ENCODE measurements around the gene CDH6. TPM values are rescaled to one million over a fixed set of nuclear protein-coding genes. Genes with fewer than 3 reads are reported as not detected.

CDH6 gene
- total RNA-seq, 1 experiment from 2014 or later: 2.3 TPM

DNA sequence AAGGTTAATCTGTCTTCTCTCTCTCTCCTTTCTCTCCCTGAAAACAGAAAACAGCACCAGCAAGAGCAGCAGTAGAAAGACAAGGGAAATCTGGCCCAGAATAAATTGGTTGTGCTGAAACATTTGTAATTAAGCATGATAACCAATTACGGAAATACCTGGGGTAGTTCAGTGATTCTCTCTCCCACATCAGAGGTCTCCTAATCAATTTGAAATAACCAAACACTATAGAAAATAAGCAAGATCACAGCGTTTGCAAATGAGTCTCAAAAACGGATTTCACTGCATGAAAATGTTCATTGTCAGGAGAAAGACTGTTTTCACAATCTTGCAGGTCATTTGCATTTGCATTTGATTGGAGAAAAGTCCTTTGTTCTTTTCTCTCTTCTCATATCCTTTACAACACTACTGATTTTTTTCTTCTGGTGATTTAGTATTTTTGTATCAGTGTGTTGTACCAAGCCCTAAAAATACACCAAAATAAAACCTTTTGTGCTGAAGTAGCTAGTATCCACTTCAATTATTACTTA, 36.8 kb upstream of the CDH6 start:
- TF ChIP-seq CTCF (IDR thresholded peaks at IDR 0.05; ENCODE audit: unreplicated experiment): no peak
- peaks cover 9% of the 10 kb centered on the region for H3K27me3 Mint-ChIP-seq (ENCODE audit: unreplicated experiment)
- no TSS peak for BruUV-seq (replicated peaks)
- no peak overlapping the region for H3K27ac Mint-ChIP-seq (ENCODE audit: unreplicated experiment)
- H3K9me3 Mint-ChIP-seq (ENCODE audit: low read depth, unreplicated experiment): peaks cover 2% of the 10 kb centered on the region
- no peak for DNase-seq
- intact Hi-C loops (cut with micrococcal nuclease; ENCODE audit: unreplicated experiment): no loop called here
- no peak overlapping the region for H3K4me3 Mint-ChIP-seq (ENCODE audit: low read depth, unreplicated experiment)
- no peaks in the 10 kb centered on the region for H3K36me3 Mint-ChIP-seq (ENCODE audit: insufficient read depth, unreplicated experiment)
- CTCF ChIA-PET: no interaction called here
- no peaks in the 10 kb centered on the region for H3K4me1 Mint-ChIP-seq (ENCODE audit: low read depth, unreplicated experiment)

DNA sequence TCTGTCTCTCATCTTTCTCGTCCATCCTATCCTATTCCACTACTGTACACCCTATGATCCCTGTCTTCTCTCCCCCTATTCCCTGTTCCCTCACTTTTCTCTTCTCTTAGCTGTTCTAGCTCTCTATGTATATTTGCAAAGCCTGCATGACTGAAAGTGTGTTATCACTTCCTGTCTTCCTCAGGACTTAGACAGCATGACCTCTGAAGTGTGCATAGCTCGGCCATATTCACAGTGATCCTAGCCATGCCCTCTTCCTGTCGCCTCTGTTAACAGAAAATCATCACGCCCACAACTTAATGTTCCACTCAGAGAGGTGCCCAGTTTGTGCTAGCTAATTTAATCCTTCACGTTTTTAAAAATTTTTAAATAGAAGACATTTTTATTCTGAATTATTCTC, 35.8 kb upstream of the CDH6 start:
- H3K27ac Mint-ChIP-seq (ENCODE audit: unreplicated experiment): no peak overlapping the region
- BruUV-seq (replicated peaks): no TSS peak
- DNase-seq: no peak
- no peak overlapping the region for H3K4me3 Mint-ChIP-seq (ENCODE audit: low read depth, unreplicated experiment)
- intact Hi-C loops (cut with micrococcal nuclease; ENCODE audit: unreplicated experiment): no loop called here
- no peaks in the 10 kb centered on the region for H3K4me1 Mint-ChIP-seq (ENCODE audit: low read depth, unreplicated experiment)
- CTCF ChIA-PET: no interaction called here
- peaks cover 9% of the 10 kb centered on the region for H3K27me3 Mint-ChIP-seq (ENCODE audit: unreplicated experiment)
- H3K9me3 Mint-ChIP-seq (ENCODE audit: low read depth, unreplicated experiment): no peaks in the 10 kb centered on the region
- H3K36me3 Mint-ChIP-seq (ENCODE audit: insufficient read depth, unreplicated experiment): no peaks in the 10 kb centered on the region
- TF ChIP-seq CTCF (IDR thresholded peaks at IDR 0.05; ENCODE audit: unreplicated experiment): no peak

DNA sequence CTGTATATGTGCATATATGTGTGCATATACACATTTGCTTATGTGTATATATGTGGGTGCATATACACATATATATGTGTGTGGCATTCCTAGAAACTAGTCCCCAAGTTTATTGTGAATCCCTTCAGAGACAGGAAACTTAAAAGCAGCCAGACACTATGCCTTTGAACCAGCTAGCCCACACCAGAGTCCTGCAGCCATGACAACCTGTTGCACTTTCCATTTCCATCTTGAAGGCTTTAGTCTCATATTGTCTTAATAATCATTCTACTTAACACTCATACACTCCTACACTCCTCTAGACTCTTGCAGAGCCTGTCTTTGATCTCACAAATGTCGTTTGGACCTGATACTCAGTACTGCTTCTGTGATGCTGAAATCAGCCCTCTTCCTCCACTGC, 34.8 kb upstream of the CDH6 start:
- no TSS peak for BruUV-seq (replicated peaks)
- no peaks in the 10 kb centered on the region for H3K4me1 Mint-ChIP-seq (ENCODE audit: low read depth, unreplicated experiment)
- CTCF ChIA-PET: no interaction called here

DNA sequence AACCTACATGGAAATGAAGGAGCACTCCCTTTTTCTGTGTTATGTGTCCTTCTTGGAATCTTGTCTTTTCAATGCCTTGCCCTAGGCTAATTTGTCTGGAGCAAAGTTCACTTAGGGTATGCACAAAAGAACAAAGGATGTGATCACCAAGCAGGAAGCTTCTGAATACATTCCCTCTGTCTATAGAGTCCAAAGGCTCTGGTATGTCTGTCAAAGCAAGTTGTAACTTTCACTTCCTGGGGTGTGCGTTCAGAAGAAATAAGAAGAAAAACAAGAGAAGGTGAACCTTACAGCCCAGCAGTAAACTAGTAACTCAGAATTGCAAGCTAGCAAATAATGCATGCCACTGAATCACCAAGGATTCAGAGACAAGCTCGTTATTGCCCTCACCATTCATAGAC, 31.7 kb upstream of the CDH6 start:
- no peak for DNase-seq
- BruUV-seq (replicated peaks): no TSS peak
- CTCF ChIA-PET: no interaction called here
- Mint-ChIP-seq H3K36me3 (ENCODE audit: insufficient read depth, unreplicated experiment) (no peaks in the 10 kb centered on the region), H3K4me1 (ENCODE audit: low read depth, unreplicated experiment) (no peaks in the 10 kb centered on the region), H3K27ac (ENCODE audit: unreplicated experiment) (no peak overlapping the region), H3K9me3 (ENCODE audit: low read depth, unreplicated experiment) (no peaks in the 10 kb centered on the region), H3K4me3 (ENCODE audit: low read depth, unreplicated experiment) (no peak overlapping the region), H3K27me3 (ENCODE audit: unreplicated experiment) (no peaks in the 10 kb centered on the region)
- no peak for TF ChIP-seq CTCF (IDR thresholded peaks at IDR 0.05; ENCODE audit: unreplicated experiment)
- intact Hi-C loops (cut with micrococcal nuclease; ENCODE audit: unreplicated experiment): no loop called here

More for the DNA sequence above, 34.8 kb upstream of the CDH6 start:
- TF ChIP-seq CTCF (IDR thresholded peaks at IDR 0.05; ENCODE audit: unreplicated experiment): no peak
- H3K27me3 Mint-ChIP-seq (ENCODE audit: unreplicated experiment): peaks cover 9% of the 10 kb centered on the region
- intact Hi-C loops (cut with micrococcal nuclease; ENCODE audit: unreplicated experiment): no loop called here
- H3K4me3 Mint-ChIP-seq (ENCODE audit: low read depth, unreplicated experiment): no peak overlapping the region
- no peaks in the 10 kb centered on the region for H3K36me3 Mint-ChIP-seq (ENCODE audit: insufficient read depth, unreplicated experiment)
- H3K27ac Mint-ChIP-seq (ENCODE audit: unreplicated experiment): no peak overlapping the region
- no peaks in the 10 kb centered on the region for H3K9me3 Mint-ChIP-seq (ENCODE audit: low read depth, unreplicated experiment)
- no peak for DNase-seq
